GM19467 (cell line): Measurements from ENCODE around the gene BSND.
"Not testable (repeated sequence)": the region's sequence is repeated elsewhere in the genome, so short reads cannot be mapped to it uniquely, and the experiment has no call there.

Source experiments
- ATAC-seq: cut with Tn5 transposase; IDR thresholded peaks from one replicate; pipeline ENCODE4 v1.9.1; 2021; ENCODE audit warnings: mild to moderate bottlenecking, moderate library complexity; ENCODE audit not compliant: unreplicated experiment

BSND gene

DNA sequence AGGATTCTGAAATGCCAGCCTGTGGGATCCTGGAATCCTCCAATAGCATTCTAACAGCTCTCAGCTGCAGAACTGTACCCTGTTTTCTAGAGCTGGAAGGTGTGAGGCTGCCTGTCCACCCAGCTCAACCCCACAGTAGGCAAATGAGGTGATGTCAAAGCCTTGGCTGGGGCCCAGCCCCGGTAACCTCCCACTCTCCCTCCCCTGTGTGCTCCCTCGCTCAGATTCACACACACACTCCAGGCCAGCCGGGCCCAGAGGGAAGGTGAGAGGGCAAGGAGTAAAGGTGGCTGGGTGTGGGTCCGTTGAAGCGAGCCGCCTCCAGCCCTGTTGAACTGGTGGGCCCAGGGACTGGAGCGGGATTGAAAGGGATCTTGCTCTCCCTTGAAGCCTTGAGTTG is at the start of gene BSND:
TSS of gene BSND (plus strand) at position 257 of the 400 bp plus-strand sequence. CDS start 254 bp downstream, outside the sequence.
- ATAC-seq = no peak

- ATAC-seq = no peak
Observed at GRCh38 chr1:54949053-54949452, 49.7 kb upstream of the BSND start.

DNA sequence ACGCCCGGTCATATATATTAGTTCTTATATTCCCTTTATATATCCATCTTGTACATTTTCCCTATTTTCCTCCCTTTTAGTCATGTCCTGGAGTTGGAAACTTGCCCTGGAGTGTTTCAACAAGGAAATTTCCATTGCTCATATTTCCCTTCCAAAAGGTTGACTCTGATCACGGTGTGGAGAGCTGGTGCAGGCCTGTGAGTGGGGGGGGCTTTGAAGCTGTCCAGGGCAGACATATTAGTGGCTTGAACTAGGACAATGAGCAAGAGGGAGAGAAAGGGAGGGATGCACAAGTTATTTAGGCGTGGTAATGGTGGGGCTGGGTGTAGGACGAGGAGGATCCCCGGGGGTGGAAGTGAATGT is 48.7 kb upstream of the BSND start:
- ATAC-seq = no peak

DNA sequence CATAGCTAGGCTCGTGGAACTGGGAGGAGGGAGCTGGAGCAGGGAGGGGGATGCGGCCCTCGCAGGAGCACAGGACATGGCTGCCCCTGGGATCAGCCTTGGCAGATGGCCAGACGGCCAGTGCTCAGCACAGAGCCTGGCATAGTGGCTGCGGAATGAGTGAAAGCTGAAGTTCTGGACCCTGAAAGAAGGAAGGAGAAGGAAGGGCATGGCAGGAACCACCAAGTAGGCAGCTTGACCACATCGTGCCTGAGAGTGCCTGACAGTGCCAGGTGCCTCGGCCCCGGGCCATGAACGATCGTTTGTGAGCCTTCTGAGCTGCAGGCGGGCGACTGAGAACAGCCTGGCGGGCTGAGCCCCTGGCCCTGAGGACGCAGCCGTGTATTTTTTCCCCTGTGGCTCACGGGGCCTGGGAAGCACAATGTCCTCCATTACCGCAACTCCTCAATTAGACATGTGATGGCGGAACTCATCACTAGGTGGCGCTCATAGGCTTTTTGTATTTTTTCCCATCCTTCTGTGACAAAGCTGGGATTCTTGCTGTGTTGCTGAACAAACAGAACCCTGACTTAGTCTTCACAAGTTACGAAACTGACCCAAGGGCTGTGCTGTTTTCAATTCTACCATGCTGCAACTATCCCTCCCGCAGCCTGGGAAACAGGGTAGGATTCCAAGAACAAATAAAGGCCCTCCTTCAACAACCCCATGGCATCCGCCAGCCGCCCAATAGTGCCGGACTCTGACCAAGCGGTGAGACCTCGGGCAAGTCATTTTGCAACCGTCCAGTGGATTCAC is 48.2 kb upstream of the BSND start:
- ATAC-seq = no peak

GRCh38 chr1:54951810-54952226 is 46.9 kb upstream of the BSND start:
- no peak for ATAC-seq

DNA sequence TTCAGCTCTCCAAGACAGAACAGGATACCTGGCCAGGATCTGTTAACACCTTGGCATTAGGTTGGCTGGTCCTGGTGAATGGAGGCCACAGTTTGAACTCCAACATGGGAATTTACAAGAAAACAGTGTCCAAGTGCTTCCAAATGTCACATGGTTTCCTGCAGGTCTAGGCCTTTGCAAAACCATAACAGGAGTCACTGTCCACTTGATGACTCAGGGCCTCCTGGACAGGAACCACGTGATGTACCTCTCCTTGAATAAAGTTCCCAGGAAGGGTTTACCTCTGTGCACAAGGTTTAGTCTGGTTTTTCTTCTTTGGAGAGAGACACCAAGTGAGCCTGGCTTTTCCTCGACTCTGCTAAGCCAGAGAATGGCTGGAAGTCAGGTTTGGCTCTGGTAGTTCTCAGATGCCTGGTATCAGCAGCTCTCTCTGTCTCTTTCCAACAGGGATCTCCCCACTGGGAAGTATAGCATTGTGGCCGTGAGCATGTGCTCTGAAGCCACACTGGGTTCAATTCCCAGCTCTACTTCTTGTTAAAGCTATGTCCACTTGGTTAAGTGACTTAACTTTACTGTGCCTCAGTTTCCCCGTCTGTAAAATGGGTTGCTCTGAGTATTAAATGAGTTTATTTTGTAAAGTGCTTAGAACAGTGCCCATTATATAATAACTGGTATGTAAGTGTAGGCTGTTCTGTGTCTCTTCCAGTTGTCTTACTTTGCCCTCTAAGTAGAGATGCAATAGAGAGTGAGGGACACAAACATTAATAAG is 45.6 kb upstream of the BSND start:
- no peak for ATAC-seq

GRCh38 chr1:54953846-54954245 is 44.9 kb upstream of the BSND start:
- no peak for ATAC-seq

DNA sequence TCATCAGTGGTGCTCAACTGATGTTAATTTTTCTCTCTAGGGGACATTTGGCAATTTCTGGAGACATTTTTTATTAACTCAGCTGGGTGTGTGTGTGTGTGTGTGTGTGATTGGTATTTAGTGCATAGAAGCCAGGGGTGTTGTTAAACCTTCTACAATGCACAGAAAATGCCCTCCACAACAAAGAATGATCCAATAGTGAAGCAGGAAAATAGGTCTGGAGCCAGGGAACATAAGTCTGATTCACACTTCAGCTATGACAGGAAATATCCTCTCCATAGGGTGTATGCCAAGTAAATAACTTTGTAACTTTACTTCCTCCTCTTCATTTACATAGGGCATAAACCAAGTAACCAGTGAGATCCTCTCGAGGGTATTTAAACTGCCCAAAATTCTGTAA is 43.4 kb upstream of the BSND start:
- no peak for ATAC-seq

DNA sequence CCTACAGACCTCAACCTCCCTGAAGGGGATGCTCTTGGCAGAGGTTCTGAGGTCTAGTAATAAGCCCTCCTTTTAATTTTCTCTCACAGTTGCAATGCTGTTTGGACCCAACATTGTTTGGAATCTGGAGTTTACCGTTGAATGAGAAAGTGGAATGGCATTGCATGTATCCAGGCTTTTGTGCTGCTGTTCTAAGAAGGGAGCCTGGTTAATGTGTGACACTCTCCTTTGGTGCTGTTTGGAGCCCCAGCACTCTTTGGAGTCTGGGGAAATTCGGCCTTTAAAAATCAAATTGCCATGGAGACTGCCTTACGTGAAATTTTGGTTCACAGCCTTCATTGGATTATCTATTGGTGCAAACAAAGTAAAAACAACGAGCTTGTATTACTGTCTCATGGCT is 42.0 kb upstream of the BSND start:
- no peak for ATAC-seq

DNA sequence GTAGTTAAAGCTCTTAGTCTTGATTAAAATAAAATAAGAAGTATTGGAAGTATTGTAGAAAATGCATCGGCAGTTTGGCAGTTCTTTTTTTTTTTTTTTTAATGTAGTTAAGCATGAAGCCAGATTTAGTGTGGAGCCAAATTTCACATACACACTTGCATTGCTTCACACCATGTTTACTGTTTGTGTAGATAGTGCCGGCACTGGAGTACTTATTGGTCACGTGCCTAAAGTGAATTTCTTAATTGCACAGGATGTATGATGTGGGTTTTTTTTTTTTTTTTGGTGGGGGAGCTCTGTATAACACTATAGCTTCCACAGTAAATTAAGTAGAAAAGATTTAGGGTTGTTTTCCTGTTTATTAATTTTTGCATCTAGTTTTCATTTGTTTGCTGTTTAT is 39.5 kb upstream of the BSND start:
- no peak for ATAC-seq

DNA sequence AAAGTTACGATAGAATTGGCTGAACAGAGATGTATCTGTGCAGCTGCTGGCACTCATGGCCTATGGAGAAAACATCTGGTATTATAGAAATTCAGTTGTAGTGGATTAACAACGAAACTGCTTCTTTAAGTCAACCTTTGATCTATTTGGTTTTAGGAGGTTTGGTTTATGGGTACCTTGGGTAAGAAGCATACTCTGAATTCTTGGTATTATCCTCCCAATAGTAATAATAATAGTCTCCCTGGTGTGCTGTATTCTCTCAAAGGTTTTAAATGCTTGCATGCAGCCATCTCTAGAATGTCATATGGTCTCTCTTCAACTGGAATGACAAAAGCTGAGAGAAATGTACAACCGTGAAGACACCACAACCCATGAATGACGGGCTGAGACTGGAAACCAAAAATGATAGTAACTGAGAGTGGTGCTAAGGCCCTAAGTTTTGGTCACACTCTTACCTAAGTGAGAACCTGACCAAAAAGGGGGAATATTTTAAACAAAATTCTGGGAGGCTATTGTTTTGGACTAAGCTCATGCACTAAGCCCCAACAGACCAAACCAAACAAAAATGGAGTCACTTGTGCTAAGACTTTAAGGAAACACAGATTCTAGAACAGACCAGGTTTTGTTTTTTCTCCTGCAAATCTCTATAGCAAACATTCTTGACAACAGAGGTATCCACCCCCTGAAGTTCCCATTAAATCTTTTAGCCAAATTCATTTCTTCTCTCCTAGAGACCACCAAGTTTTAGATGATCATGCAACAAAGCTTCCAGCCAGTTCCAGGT is 35.9 kb upstream of the BSND start:
- no peak for ATAC-seq

GRCh38 chr1:54963829-54964228 is 34.9 kb upstream of the BSND start:
- not testable (repeated sequence) for ATAC-seq

DNA sequence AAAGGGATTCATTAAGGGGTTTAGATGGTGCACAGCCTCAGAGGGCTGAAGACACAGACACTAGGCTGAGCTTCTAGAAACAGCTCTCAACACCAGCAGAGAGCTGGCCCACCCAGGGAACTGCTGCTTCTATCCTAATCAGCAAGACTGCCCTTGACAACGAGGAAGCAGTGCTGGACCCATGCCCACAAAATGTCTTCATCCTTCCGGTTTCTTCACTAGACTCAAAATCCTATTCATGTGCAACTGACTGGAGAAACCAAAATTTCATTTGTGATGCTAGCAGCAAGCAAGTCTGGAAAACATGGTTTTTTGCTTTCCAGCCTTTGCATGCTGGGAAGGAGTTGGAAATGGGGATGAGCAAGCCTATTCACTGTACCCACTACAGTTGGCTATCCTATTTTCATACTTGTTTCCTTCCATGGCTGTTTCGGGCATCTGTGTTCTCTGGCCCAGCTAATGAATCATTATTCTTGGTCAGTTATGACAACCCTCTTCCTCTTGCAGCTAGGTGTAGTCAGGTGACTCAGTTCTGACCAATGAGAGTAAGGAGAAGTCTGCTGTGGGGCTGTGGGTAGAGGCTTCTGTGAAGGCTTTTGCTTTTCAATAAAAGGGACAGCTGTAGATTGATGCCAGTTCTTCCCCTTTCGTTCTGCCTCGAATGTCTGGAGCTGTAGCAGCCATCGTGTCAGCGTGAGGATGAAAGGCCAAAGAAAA is 33.0 kb upstream of the BSND start:
- peak; percentile 87 for ATAC-seq

DNA sequence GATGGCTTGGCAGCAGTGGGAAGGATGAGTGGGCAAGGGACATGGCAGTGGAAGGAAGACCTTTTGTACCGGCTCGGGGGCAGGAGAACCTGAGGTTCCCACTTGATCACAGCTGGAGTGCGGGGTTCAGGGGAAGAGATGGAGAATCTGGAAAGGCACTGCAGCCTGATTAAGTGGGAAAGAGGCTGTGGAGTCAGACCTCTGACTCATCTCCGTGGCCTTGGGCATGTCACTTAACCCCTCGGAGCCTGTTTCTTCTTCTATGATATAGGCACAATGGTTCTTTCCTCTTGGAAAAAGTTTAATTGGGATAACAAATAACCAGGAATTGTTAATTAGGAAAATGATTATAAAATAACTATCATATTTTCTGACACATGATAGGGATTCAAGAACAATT is 31.4 kb upstream of the BSND start:
- no peak for ATAC-seq

DNA sequence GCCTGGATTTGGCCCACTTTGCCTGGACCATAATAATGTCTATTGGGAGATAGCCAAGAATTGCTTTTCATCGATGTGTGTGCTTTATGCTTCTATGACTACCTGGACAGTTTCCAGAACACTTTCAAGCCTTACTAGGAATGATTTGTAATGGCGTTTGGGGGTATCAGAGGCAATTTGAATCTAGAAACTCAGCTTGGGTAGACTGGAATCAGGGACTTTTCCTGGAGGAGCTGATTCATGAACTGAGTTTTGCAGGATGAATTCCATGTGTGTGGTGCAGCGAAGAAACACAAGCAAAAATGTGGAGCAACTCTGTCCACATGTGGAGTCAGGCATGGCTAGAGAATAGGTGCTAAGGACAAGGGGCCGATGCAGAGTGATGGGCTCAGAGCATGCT is 30.2 kb upstream of the BSND start:
- ATAC-seq = no peak

DNA sequence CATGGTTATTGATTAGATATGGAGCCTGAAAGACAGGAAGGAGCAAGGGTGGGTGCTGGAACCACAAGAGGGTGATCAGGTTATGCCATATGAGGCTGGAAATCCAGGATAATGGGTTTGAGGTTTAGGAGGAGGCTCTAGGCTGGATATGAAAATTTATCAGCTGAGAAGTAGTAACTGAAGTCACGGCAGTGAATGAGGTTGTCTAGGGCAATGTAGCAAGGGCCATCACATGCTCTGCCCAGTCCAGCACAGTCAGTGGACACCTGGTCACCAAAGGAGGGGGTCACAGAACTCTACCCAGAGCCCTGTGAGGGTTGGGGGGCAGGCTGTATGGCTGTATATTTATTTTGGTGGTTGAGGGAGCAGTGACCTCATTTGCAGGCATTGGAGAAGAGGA is 28.9 kb upstream of the BSND start:
- ATAC-seq = no peak

GRCh38 chr1:54970901-54971300 is 27.8 kb upstream of the BSND start:
- no peak for ATAC-seq

DNA sequence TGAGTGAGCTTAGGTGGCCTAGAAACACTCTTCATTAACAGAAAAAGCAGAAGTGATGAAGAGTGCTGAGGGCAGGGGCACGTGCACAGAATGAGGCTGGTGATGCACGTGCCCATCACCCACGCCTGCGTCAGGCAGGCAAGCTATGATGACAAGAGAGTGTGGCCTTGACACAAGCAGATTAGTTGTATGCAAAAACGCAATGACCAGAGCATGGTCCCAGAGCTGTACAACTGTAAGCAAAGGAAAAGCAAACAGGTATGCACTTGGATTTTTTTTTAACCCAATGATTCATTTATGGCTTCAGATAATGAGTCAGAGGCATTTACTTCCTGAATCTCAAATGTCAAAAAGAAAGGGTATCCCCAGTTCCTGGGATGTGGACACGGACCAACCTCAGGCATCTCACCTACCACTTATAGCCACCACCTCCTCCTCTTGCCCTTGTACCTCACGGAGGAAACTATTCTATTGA is 27.4 kb upstream of the BSND start:
- peak; percentile 63 for ATAC-seq

- no peak for ATAC-seq
Observed at GRCh38 chr1:54972436-54972835, 26.3 kb upstream of the BSND start.

DNA sequence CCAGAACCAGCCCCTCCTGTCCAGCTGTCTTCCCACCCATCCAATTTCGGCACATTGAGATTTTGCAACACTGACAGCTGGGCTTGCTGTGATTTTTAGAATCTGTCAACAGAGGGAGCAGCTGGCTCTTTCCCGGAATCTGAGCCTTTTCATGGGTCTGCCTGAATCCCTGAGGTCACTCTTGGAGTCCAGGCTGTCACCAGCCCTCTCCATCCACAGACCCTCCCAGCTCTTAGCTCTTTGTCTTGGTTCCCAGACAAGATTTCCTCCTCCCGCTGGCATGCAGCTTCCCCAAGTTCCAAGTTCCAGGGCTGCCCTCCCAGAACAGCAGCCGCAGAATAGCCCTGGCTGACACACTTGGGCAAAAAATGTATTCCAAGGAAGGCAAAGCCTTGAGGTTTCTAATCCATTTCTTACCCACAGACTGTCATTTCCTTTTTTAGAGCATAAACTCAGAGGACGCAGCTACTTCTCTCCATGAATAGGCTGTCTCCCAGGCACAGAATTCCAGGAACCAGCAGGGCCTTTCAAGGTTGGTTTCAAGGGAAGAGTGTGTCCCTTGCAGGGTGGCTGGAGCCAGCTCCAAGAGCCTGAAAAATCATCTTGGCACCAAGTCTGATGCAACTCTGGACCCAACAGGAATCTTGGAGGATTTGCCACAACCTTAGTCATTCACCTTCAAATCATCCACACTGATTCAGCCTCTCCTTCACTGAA is 25.4 kb upstream of the BSND start:
- ATAC-seq = no peak
